K562 (cell line): ENCODE results near the gene SLC25A33. TPM values are rescaled to one million over a fixed set of nuclear protein-coding genes. Genes with fewer than 3 reads are reported as not detected.

Source experiments
- ATF4 ChIP-seq: fragments of 450-650 bp; formaldehyde crosslinking; IDR thresholded peaks from 2 replicates; pipeline ENCODE4 v1.4.0; 2022; ENCODE audit warnings: mild to moderate bottlenecking, moderate library complexity
- CBX3 ChIP-seq, 2 experiments: IDR thresholded peaks; 1 replicate in 1 of 2; 2 replicates in 1 of 2; pipeline ENCODE4 v1.6.1; 2012; ENCODE audit warnings: inconsistent platforms in 2 of 2, low read length in 2 of 2, borderline replicate concordance in 1 of 2, control low read depth in 1 of 2
- CSDE1 ChIP-seq, 2 experiments: fragments of 450-650 bp; IDR thresholded peaks; 2 replicates each; pipeline ENCODE4 v1.6.1; 2016; ENCODE audit warnings: mild to moderate bottlenecking in 1 of 2
- CXXC5 ChIP-seq: fragments of 250-450 bp; sonication (Bioruptor Pico); IDR thresholded peaks from 2 replicates; pipeline ENCODE4 v1.8.0; 2022; ENCODE audit warnings: inconsistent platforms, mild to moderate bottlenecking, moderate library complexity
- EZH2 ChIP-seq: IDR thresholded peaks from 2 replicates; pipeline ENCODE4 v1.6.1; 2012; ENCODE audit warnings: low read depth, mild to moderate bottlenecking, inconsistent platforms, low read length, borderline replicate concordance
- HDAC1 ChIP-seq, 2 experiments: fragments of 450-650 bp; IDR thresholded peaks; 2 replicates each; pipeline ENCODE4 v1.6.1; 2016 to 2017; ENCODE audit warnings: inconsistent platforms in 1 of 2, mild to moderate bottlenecking in 1 of 2, moderate library complexity in 1 of 2
- HMGXB4 ChIP-seq: sonication (generic); formaldehyde crosslinking; IDR thresholded peaks from 2 replicates; pipeline ENCODE4 v1.8.1; 2023; ENCODE audit warnings: mild to moderate bottlenecking, missing genetic modification reagents
- JUND ChIP-seq, 2 experiments: IDR thresholded peaks; 2 replicates in 1 of 2; 3 replicates in 1 of 2; pipeline ENCODE4 v1.6.1; 2011; ENCODE audit warnings: borderline replicate concordance in 2 of 2, low read depth in 2 of 2, low read length in 2 of 2, improper control_type of control experiment in 1 of 2, missing biosample characterization in 1 of 2, missing genetic modification characterization in 1 of 2, missing genetic modification reagents in 1 of 2
- NFXL1 ChIP-seq: fragments of 450-650 bp; formaldehyde crosslinking; IDR thresholded peaks from 2 replicates; pipeline ENCODE4 v1.4.0; 2021; ENCODE audit warnings: mild to moderate bottlenecking
- NR1H2 ChIP-seq: sonication (generic); formaldehyde crosslinking; IDR thresholded peaks from 2 replicates; pipeline ENCODE4 v1.4.0; 2020; ENCODE audit warnings: mild to moderate bottlenecking, missing genetic modification reagents
- NRF1 ChIP-seq, 2 experiments: fragments of 450-650 bp; IDR thresholded peaks in 1 of 2; conservative IDR thresholded peaks in 1 of 2; 2 replicates each; pipeline ENCODE4 v1.6.1; 2014; ENCODE audit warnings: mild to moderate bottlenecking in 2 of 2
- PRMT5 ChIP-seq: sonication (generic); formaldehyde crosslinking; IDR thresholded peaks from 2 replicates; pipeline ENCODE4 v1.5.0; 2020; ENCODE audit warnings: missing genetic modification reagents
- RBM22 ChIP-seq: fragments of 200-400 bp; formaldehyde crosslinking; IDR thresholded peaks from 2 replicates; pipeline ENCODE4 v1.6.1; 2018; ENCODE audit warnings: low read length, low read depth; ENCODE audit not compliant: poor library complexity, severe bottlenecking
- ZBTB7A ChIP-seq: IDR thresholded peaks from 2 replicates; pipeline ENCODE4 v1.6.1; 2011; ENCODE audit warnings: low read depth, mild to moderate bottlenecking, low read length, moderate library complexity, borderline replicate concordance; ENCODE audit not compliant: control insufficient read depth
- ZNF583 ChIP-seq: fragments of 250-450 bp; sonication (Bioruptor Pico); IDR thresholded peaks from 2 replicates; pipeline ENCODE4 v1.4.0; 2020
- ZNF76 ChIP-seq: fragments of 250-450 bp; sonication (Bioruptor Pico); IDR thresholded peaks from 2 replicates; pipeline ENCODE4 v1.4.0; 2020; ENCODE audit warnings: mild to moderate bottlenecking, moderate library complexity, borderline replicate concordance
- polyA plus RNA-seq, 8 experiments: library from polyadenylated mRNA; depleted of rRNA in 4 of 8; stranded (reverse) in 5 of 8; unstranded in 3 of 8; fragments of >200 nt; fragmentation: Nextera tagmentation in 2 of 8; fragmentation: Illumina TruSeq in 1 of 8; extraction: Ambion mirVana in 2 of 8; extraction: Trizol in 1 of 8; gene quantifications; 2 replicates each; pipeline versions ENCODE4 v1.2.1 to v1.2.3, GENCODE V29; 2011 to 2014; ENCODE audit warnings: inconsistent platforms in 1 of 8, missing spikeins in 1 of 8
- total RNA-seq, 7 experiments: library from RNA; depleted of rRNA in 6 of 7; stranded (reverse); fragments of >200 nt in 6 of 7; fragmentation: Illumina TruSeq in 2 of 7; extraction: Trizol in 2 of 7; gene quantifications; 2 replicates each; pipeline versions ENCODE4 v1.2.1 to v1.2.3, GENCODE V29; 2011 to 2021; ENCODE audit warnings: low replicate concordance in 1 of 7
- TF ChIP-seq, protein P1 (sequence below): fragments of 150-350 bp; IDR thresholded peaks from 2 replicates; pipeline ENCODE4 v1.6.1; 2014; ENCODE audit warnings: low read depth, mild to moderate bottlenecking, low read length, borderline replicate concordance
- TF ChIP-seq, protein P2 (sequence below): fragments of 200-800 bp; sonication (Bioruptor generic); IDR thresholded peaks from 2 replicates; pipeline ENCODE4 v1.6.1; 2017; ENCODE audit warnings: missing genetic modification characterization, missing compliant biosample characterization

SLC25A33 gene
- total and polyA plus RNA-seq, 9 of the 15 experiments (the other 6 are each of a cell fraction or from before 2014, with no cell fraction given): 3.2 to 23.5 (median 17.5) TPM

GRCh38 chr1:9494936-9495758 lies 44.1 kb upstream of the SLC25A33 start (continued):
- TF ChIP-seq NRF1 (conservative IDR thresholded peaks at IDR 0.05 in 1 of 2, IDR thresholded peaks at IDR 0.05 in 1 of 2): peak; percentile 59 to 72
- peak; percentile 90 for TF ChIP-seq CXXC5
- TF ChIP-seq PRMT5: no peak
- 0 out of 2 replicates have a peak, but pooled peaks have one; percentile 88 for TF ChIP-seq NR1H2 (CRISPR knock-in tag)
- TF ChIP-seq HDAC1 (IDR thresholded peaks at IDR 0.05): 0 out of 4 replicates have a peak, but pooled peaks of 1 of the 2 experiments have one; percentile 13
- no peak for TF ChIP-seq NFXL1 (CRISPR knock-in tag)
- TF ChIP-seq, protein P1, sequence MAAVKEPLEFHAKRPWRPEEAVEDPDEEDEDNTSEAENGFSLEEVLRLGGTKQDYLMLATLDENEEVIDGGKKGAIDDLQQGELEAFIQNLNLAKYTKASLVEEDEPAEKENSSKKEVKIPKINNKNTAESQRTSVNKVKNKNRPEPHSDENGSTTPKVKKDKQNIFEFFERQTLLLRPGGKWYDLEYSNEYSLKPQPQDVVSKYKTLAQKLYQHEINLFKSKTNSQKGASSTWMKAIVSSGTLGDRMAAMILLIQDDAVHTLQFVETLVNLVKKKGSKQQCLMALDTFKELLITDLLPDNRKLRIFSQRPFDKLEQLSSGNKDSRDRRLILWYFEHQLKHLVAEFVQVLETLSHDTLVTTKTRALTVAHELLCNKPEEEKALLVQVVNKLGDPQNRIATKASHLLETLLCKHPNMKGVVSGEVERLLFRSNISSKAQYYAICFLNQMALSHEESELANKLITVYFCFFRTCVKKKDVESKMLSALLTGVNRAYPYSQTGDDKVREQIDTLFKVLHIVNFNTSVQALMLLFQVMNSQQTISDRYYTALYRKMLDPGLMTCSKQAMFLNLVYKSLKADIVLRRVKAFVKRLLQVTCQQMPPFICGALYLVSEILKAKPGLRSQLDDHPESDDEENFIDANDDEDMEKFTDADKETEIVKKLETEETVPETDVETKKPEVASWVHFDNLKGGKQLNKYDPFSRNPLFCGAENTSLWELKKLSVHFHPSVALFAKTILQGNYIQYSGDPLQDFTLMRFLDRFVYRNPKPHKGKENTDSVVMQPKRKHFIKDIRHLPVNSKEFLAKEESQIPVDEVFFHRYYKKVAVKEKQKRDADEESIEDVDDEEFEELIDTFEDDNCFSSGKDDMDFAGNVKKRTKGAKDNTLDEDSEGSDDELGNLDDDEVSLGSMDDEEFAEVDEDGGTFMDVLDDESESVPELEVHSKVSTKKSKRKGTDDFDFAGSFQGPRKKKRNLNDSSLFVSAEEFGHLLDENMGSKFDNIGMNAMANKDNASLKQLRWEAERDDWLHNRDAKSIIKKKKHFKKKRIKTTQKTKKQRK: no peak
- no peak for TF ChIP-seq RBM22
- TF ChIP-seq ZNF76: 0 out of 2 replicates have a peak, but pooled peaks have one; percentile 17
- 0 out of 2 replicates have a peak, but pooled peaks have one; percentile 36 for TF ChIP-seq HMGXB4 (CRISPR knock-in tag)
- TF ChIP-seq ZNF583 (CRISPR knock-in tag): peak; percentile 54; the same call in 1 of the 2 replicates
- peak; percentile 43; the same call in 1 of the 2 replicates for TF ChIP-seq JUND (IDR thresholded peaks at IDR 0.05; ENCODE audit: borderline replicate concordance, low read depth, low read length)
- TF ChIP-seq JUND (tag; IDR thresholded peaks at IDR 0.05; ENCODE audit: borderline replicate concordance, low read depth, low read length): no peak; the same call in 2 of the 3 replicates
- TF ChIP-seq EZH2: peak; percentile 67; the same call in 1 of the 2 replicates
- TF ChIP-seq ATF4 (CRISPR knock-in tag): no peak
- TF ChIP-seq, protein P2, sequence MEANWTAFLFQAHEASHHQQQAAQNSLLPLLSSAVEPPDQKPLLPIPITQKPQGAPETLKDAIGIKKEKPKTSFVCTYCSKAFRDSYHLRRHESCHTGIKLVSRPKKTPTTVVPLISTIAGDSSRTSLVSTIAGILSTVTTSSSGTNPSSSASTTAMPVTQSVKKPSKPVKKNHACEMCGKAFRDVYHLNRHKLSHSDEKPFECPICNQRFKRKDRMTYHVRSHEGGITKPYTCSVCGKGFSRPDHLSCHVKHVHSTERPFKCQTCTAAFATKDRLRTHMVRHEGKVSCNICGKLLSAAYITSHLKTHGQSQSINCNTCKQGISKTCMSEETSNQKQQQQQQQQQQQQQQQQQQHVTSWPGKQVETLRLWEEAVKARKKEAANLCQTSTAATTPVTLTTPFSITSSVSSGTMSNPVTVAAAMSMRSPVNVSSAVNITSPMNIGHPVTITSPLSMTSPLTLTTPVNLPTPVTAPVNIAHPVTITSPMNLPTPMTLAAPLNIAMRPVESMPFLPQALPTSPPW: peak; percentile 31; the same call in 1 of the 2 replicates
- TF ChIP-seq CBX3 (IDR thresholded peaks at IDR 0.05; ENCODE audit: borderline replicate concordance in 1 of 2, low read length in 2 of 2): peak in 1 of 2 experiments; percentile 81; a peak in 1 of 3 replicates
- no peak for TF ChIP-seq CSDE1 (IDR thresholded peaks at IDR 0.05)
- 0 out of 2 replicates have a peak, but pooled peaks have one; percentile 21 for TF ChIP-seq ZBTB7A
